ENCODE results near the gene USP4.

DNA sequence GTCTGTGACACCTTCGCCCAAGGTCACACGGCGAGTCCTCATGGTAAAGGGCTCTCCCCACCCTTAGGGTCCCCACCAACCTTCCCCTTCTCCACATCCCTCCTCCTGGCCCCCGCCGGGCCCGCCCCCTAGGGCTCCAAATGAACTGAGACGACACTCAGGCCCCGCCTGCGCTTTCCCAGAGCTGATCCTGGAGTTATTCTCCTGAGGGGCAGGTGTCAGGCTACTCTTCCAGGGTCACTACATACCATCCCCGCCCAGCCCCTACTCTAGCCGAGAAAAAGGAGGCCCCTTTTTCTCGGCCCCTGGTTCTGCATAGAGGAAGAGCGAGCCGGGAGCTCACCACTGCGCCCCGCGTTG is 292 bp downstream of the USP4 start:
- TF ChIP-seq POLR2AphosphoS5 (IDR thresholded peaks at IDR 0.05) (no peak), POLR2A (IDR thresholded peaks at IDR 0.05) (no peak), EP300 (IDR thresholded peaks at IDR 0.05) (no peak)
- TF ChIP-seq, protein P1, sequence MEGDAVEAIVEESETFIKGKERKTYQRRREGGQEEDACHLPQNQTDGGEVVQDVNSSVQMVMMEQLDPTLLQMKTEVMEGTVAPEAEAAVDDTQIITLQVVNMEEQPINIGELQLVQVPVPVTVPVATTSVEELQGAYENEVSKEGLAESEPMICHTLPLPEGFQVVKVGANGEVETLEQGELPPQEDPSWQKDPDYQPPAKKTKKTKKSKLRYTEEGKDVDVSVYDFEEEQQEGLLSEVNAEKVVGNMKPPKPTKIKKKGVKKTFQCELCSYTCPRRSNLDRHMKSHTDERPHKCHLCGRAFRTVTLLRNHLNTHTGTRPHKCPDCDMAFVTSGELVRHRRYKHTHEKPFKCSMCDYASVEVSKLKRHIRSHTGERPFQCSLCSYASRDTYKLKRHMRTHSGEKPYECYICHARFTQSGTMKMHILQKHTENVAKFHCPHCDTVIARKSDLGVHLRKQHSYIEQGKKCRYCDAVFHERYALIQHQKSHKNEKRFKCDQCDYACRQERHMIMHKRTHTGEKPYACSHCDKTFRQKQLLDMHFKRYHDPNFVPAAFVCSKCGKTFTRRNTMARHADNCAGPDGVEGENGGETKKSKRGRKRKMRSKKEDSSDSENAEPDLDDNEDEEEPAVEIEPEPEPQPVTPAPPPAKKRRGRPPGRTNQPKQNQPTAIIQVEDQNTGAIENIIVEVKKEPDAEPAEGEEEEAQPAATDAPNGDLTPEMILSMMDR (IDR thresholded peaks at IDR 0.05) = no peak
